ENCODE data around the gene NUDT5.

The NUDT5 gene

DNA sequence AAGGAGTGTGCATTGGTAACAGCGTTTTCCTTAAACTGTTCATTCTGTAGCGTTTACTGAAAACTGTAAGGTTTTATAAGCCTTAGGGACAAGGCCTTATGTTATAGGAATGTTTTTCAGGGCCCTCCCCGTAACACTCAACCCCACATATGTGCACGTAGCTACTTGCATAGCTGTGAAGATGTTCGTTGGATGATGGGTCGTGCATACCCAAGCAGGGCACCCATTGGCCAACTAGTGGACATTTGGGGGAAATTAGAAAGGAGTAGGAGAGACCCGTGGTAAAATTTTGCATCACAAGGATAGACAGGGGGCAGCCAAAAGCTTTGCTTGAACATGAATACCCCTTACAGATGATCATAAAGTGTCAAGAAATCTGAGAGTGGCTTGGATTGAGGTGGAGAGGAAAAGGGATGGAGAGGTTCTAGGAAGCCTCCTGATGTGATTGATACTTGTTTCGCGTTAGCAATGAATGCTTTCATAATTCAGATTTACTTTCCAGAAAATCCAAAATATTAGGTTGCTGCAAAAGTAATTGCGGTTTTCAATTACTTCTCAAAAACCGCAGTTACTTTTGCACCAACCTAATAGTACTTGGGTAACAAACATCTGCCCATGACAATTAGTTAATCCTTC lies 65.3 kb downstream of the NUDT5 start:
- no peaks in the 10 kb centered on the region for H3K27me3 ChIP-seq (replicated peaks in 2 of 5; ENCODE audit: control insufficient read depth in 4 of 5, insufficient read depth in 5 of 5, low read length in 4 of 5)
- ChIA-PET CTCF (interaction anchor here (0.6 to 2.0 kb wide), 12 partner anchors 9 to 581 kb away, joined by 3 to 8 read pairs (median 4); partner anchors contain the start of genes CDC123 and NUDT5), POLR2A (interaction anchor here (0.5 to 0.8 kb wide), 4 partner anchors 14 to 528 kb away, joined by 3 to 4 read pairs (median 4); no protein-coding TSS in a partner anchor)
- peaks cover 0 to 10% (median 6%) of the 10 kb centered on the region in 4 experiments for H3K4me1 ChIP-seq (ENCODE audit: control extremely low read depth in 1 of 4, control insufficient read depth in 4 of 4, insufficient read depth in 4 of 4, low read length in 3 of 4)
- WGBS (ENCODE audit: insufficient coverage), result 60% methylated on average over 5 of the region's 11 CpGs
- peak overlapping the region in 1 of 2 experiments; percentile 90 for H3K27ac ChIP-seq (ENCODE audit: insufficient read depth in 1 of 2, low read depth in 1 of 2, low read length in 2 of 2, poor library complexity in 1 of 2, severe bottlenecking in 2 of 2)
- peak; percentile 86 to 89 (median 87) for DNase-seq
- H3K4me3 ChIP-seq (ENCODE audit: control insufficient read depth in 1 of 7, extremely low read depth in 1 of 7, insufficient read depth in 4 of 7, low read depth in 2 of 7, low read length in 6 of 7), result peak overlapping the region; percentile 84 to 97 (median 87)
- no peaks in the 10 kb centered on the region for H3K9me3 ChIP-seq (ENCODE audit: control extremely low read depth in 1 of 5, control insufficient read depth in 4 of 5, insufficient read depth in 2 of 5, low read depth in 1 of 5, low read length in 4 of 5)
- H3K36me3 ChIP-seq (ENCODE audit: control insufficient read depth in 4 of 4, insufficient read depth in 4 of 4, low read length in 3 of 4), result peaks cover 3 to 8% (median 6%) of the 10 kb centered on the region in 4 experiments

DNA sequence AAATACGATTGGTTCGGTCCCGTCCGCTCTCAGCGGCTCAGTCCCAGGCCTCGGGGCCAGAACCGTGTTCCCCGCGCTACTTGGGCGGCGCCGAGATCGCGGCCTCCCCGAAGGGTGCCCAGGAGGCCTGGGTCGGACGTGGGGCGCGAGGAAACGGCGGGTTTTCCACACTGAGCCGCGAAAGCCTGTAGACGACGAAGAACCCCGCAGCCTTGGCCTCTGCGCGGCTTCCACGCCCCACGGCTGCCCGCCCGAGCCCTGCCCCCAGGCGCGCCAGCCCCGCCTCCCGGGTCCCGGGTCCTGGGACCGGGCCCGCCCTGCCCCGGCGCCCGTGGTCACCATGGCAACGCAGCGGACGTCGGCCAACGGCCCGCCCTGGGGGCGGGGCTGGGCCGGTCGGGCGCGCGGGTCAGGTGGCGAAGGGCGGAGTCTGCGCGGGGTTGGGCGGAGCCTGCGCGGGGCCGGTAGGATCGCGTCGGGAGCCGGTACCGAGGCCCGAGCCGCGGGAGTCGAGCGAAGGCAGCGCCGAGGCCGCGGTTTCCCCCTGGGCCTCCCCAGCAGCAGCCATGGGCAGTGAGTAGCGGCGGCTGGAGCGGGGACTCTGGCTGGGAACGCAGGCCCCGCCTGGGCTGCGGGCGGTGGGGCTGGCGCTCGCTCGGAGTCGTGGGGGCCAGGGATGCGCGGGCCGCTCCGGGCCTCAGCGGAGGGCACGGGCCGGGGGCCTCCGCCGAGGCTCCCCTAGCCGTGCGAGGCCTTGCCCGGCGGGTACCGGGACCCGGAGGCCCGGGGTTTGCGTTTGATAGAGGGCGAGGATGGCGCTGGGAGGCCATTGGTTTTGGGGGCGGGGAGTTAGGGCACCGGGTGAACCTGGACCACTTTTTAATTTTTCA lies 66.2 kb downstream of the NUDT5 start, which contains the start of gene SEC61A2:
SEC61A2 (plus strand) TSS at position 456 of the 890 bp plus-strand sequence; CDS start at position 567, 111 bp downstream.
- H3K27ac ChIP-seq (ENCODE audit: insufficient read depth in 1 of 2, low read depth in 1 of 2, low read length in 2 of 2, poor library complexity in 1 of 2, severe bottlenecking in 2 of 2), result peak within 1 kb of the TSS; percentile 78 to 90
- ChIA-PET CTCF (interaction anchor here (0.6 to 2.0 kb wide), 11 partner anchors 9 to 582 kb away, joined by 3 to 8 read pairs (median 4); partner anchors contain the start of genes CDC123 and NUDT5), POLR2A (interaction anchor here (0.5 to 0.8 kb wide), 6 partner anchors 15 to 529 kb away, joined by 3 to 5 read pairs (median 4); no protein-coding TSS in a partner anchor)
- H3K4me1 ChIP-seq (ENCODE audit: control extremely low read depth in 1 of 4, control insufficient read depth in 4 of 4, insufficient read depth in 4 of 4, low read length in 3 of 4), result peaks cover 0 to 10% (median 6%) of the 10 kb centered on the region in 4 experiments
- H3K4me3 ChIP-seq (ENCODE audit: control insufficient read depth in 1 of 7, extremely low read depth in 1 of 7, insufficient read depth in 4 of 7, low read depth in 2 of 7, low read length in 6 of 7), result peak within 1 kb of the TSS; percentile 84 to 97 (median 87)
- H3K36me3 ChIP-seq (ENCODE audit: control insufficient read depth in 4 of 4, insufficient read depth in 4 of 4, low read length in 3 of 4), result peaks cover 3% of the 10 kb centered on the region in 4 experiments
- H3K9me3 ChIP-seq (ENCODE audit: control extremely low read depth in 1 of 5, control insufficient read depth in 4 of 5, insufficient read depth in 2 of 5, low read depth in 1 of 5, low read length in 4 of 5), result no peaks in the 10 kb centered on the region
- no peaks in the 10 kb centered on the region for H3K27me3 ChIP-seq (replicated peaks in 2 of 5; ENCODE audit: control insufficient read depth in 4 of 5, insufficient read depth in 5 of 5, low read length in 4 of 5)
- 0% methylated on average over 78 of the region's 108 CpGs for WGBS (ENCODE audit: insufficient coverage)
- DNase-seq, result peak; percentile 91 to 95 (median 94)

DNA sequence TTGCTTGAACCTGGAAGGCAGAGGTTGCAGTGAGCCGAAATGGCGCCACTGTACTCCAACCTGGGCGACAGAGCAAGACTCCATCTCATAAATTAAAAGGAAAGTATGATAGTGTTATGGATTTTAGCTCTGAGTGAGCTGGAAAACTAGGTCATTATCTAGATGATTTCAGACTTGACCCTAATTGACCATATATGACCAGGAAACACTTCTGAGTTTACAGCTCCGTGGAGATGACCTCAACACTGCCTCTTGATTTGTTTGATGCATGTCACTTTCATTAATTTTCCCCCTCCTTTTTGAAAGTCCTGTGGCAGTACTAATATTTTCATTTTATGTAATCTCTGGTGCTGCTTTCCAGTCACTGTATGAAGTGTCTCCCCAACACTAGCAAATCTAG lies 74.0 kb downstream of the NUDT5 start:
- Histone ChIP-seq H3K27me3 (replicated peaks in 2 of 5; ENCODE audit: control insufficient read depth in 4 of 5, insufficient read depth in 5 of 5, low read length in 4 of 5) (no peaks in the 10 kb centered on the region), H3K36me3 (ENCODE audit: control insufficient read depth in 4 of 4, insufficient read depth in 4 of 4, low read length in 3 of 4) (peaks cover 17 to 43% (median 28%) of the 10 kb centered on the region in 4 experiments), H3K27ac (ENCODE audit: insufficient read depth in 1 of 2, low read depth in 1 of 2, low read length in 2 of 2, poor library complexity in 1 of 2, severe bottlenecking in 2 of 2) (no peak overlapping the region), H3K4me3 (ENCODE audit: control insufficient read depth in 1 of 7, extremely low read depth in 1 of 7, insufficient read depth in 4 of 7, low read depth in 2 of 7, low read length in 6 of 7) (no peak overlapping the region), H3K4me1 (ENCODE audit: control extremely low read depth in 1 of 4, control insufficient read depth in 4 of 4, insufficient read depth in 4 of 4, low read length in 3 of 4) (no peaks in the 10 kb centered on the region), H3K9me3 (ENCODE audit: control extremely low read depth in 1 of 5, control insufficient read depth in 4 of 5, insufficient read depth in 2 of 5, low read depth in 1 of 5, low read length in 4 of 5) (no peaks in the 10 kb centered on the region)
- WGBS (ENCODE audit: insufficient coverage), result no CpG with 5 or more reads among the region's 4 CpGs
- POLR2A ChIA-PET, result no interaction called here
- CTCF ChIA-PET, result no interaction called here
- no peak for DNase-seq
